ENCODE measurements around the gene SFTPA2.
"Not testable (repeated sequence)": the region's sequence is repeated elsewhere in the genome, so short reads cannot be mapped to it uniquely, and the experiment has no call there.

The SFTPA2 gene

GRCh38 chr10:79509306-79509933, 50.8 kb downstream of the SFTPA2 start:
- H3K9me3 ChIP-seq (ENCODE audit: insufficient read depth, low read depth, low read length); H3K27me3 ChIP-seq (ENCODE audit: insufficient read depth, low read length); H3K4me3 ChIP-seq (ENCODE audit: low read length); H3K9ac ChIP-seq (ENCODE audit: low read depth, low read length); H3K4me1 ChIP-seq (ENCODE audit: insufficient read depth, low read length); H3K27ac ChIP-seq (ENCODE audit: low read depth, low read length); H3K36me3 ChIP-seq (ENCODE audit: insufficient read depth, low read length): not testable (repeated sequence)
- WGBS = no CpG with 5 or more reads among the region's 3 CpGs

- not testable (repeated sequence) for H3K4me3 ChIP-seq (ENCODE audit: low read length); H3K9me3 ChIP-seq (ENCODE audit: insufficient read depth, low read depth, low read length); H3K9ac ChIP-seq (ENCODE audit: low read depth, low read length); H3K27ac ChIP-seq (ENCODE audit: low read depth, low read length); H3K4me1 ChIP-seq (ENCODE audit: insufficient read depth, low read length); H3K27me3 ChIP-seq (ENCODE audit: insufficient read depth, low read length); H3K36me3 ChIP-seq (ENCODE audit: insufficient read depth, low read length)
- WGBS = 74% methylated on average over 3 of the region's 4 CpGs
Observed at GRCh38 chr10:79508245-79508644, 52.0 kb downstream of the SFTPA2 start.

- Histone ChIP-seq H3K27ac (ENCODE audit: low read depth, low read length) (no peak overlapping the region), H3K9me3 (ENCODE audit: insufficient read depth, low read depth, low read length) (no peaks in the 10 kb centered on the region), H3K27me3 (ENCODE audit: insufficient read depth, low read length) (peaks cover 3% of the 10 kb centered on the region; the same call in 1 of the 2 replicates), H3K4me1 (ENCODE audit: insufficient read depth, low read length) (peaks cover 3% of the 10 kb centered on the region; the same call in 1 of the 2 replicates), H3K36me3 (ENCODE audit: insufficient read depth, low read length) (no peaks in the 10 kb centered on the region), H3K9ac (ENCODE audit: low read depth, low read length) (no peak overlapping the region), H3K4me3 (ENCODE audit: low read length) (no peak overlapping the region)
- WGBS = 85% methylated on average over 9 of the region's 9 CpGs
Observed at GRCh38 chr10:79507440-79508167, 52.6 kb downstream of the SFTPA2 start.

Data from HUES64 (cell line).